ENCODE results near the gene UTP14C. TPM values are rescaled to one million over a fixed set of nuclear protein-coding genes. Genes with fewer than 3 reads are reported as not detected.
"Not testable (repeated sequence)": the region's sequence is repeated elsewhere in the genome, so short reads cannot be mapped to it uniquely, and the experiment has no call there.

The UTP14C gene
- total and polyA plus RNA-seq, 2 donors from 2014 or later: 8.8 to 20.3 TPM

DNA sequence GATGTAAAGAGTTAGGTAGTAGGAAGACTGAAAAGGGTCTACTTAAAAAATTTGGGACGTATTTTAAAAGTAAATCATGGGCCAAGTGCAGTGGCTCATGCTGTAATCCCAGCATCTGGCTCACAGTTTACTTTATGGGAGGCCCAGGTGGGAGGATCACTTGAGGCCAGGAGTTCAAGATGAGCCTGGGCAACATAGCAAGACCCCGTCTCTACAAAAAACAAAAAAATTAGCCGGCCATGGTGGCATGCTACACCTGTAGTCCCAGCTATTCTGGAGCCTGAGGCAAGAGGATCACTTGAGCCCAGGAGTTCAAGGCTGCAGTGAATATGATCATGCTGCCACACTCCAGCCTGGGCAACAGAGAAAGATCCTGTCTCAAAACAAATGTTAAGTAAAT lies 23.0 kb downstream of the UTP14C start:
- no peak for FAIRE-seq
- DNase-seq: no peak
- Histone ChIP-seq H3K9me3 (ENCODE audit: control insufficient read depth in 2 of 3, insufficient read depth in 1 of 3, low read length in 3 of 3) (no peaks in the 10 kb centered on the region), H3K27me3 (ENCODE audit: control insufficient read depth, insufficient read depth, low read length) (no peaks in the 10 kb centered on the region), H3K27ac (ENCODE audit: low read depth in 2 of 2, low read length in 2 of 2) (no peak overlapping the region), H3K4me3 (ENCODE audit: low read length in 3 of 3) (no peak overlapping the region), H3K4me1 (ENCODE audit: control insufficient read depth in 2 of 3, insufficient read depth in 2 of 3, low read depth in 1 of 3, low read length in 3 of 3) (no peaks in the 10 kb centered on the region), H3K9ac (ENCODE audit: low read length in 3 of 3) (no peak overlapping the region), H3K36me3 (ENCODE audit: control insufficient read depth in 2 of 3, insufficient read depth in 3 of 3, low read length in 3 of 3) (no peaks in the 10 kb centered on the region)
- intact Hi-C loops (cut with DNase I): no loop called here
- TF ChIP-seq, protein P1, sequence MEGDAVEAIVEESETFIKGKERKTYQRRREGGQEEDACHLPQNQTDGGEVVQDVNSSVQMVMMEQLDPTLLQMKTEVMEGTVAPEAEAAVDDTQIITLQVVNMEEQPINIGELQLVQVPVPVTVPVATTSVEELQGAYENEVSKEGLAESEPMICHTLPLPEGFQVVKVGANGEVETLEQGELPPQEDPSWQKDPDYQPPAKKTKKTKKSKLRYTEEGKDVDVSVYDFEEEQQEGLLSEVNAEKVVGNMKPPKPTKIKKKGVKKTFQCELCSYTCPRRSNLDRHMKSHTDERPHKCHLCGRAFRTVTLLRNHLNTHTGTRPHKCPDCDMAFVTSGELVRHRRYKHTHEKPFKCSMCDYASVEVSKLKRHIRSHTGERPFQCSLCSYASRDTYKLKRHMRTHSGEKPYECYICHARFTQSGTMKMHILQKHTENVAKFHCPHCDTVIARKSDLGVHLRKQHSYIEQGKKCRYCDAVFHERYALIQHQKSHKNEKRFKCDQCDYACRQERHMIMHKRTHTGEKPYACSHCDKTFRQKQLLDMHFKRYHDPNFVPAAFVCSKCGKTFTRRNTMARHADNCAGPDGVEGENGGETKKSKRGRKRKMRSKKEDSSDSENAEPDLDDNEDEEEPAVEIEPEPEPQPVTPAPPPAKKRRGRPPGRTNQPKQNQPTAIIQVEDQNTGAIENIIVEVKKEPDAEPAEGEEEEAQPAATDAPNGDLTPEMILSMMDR (IDR thresholded peaks at IDR 0.05; ENCODE audit: borderline replicate concordance, extremely low read depth, insufficient read depth): no peak

DNA sequence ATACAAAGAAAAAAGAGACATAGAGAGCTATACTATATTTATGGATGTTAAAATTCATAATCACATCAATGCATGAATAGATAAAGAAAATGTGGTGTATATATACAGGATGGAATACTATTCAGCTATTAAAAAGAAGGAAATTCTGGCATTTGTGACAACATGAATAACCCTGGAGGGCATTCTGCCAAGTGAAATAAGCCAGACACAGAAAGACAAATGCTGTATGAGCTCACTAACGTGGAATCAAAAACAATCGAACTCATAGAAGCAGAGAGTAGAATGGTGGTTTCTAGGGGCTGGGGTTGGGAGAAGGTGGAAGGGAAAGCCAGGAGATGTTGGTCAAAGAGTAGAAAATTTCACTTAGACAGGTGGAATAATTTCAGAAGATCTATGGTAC lies 24.0 kb downstream of the UTP14C start:
- H3K9ac ChIP-seq (ENCODE audit: low read length in 3 of 3): no peak overlapping the region
- no peaks in the 10 kb centered on the region for H3K27me3 ChIP-seq (ENCODE audit: control insufficient read depth, insufficient read depth, low read length)
- H3K27ac ChIP-seq (ENCODE audit: low read depth in 2 of 2, low read length in 2 of 2): no peak overlapping the region
- H3K36me3 ChIP-seq (ENCODE audit: control insufficient read depth in 2 of 3, insufficient read depth in 3 of 3, low read length in 3 of 3): no peaks in the 10 kb centered on the region
- H3K4me1 ChIP-seq (ENCODE audit: control insufficient read depth in 2 of 3, insufficient read depth in 2 of 3, low read depth in 1 of 3, low read length in 3 of 3): no peaks in the 10 kb centered on the region
- intact Hi-C loops (cut with DNase I): no loop called here
- no peak overlapping the region for H3K4me3 ChIP-seq (ENCODE audit: low read length in 3 of 3)
- TF ChIP-seq, protein P1 (IDR thresholded peaks at IDR 0.05; ENCODE audit: borderline replicate concordance, extremely low read depth, insufficient read depth): no peak
- no peak for DNase-seq
- no peak for FAIRE-seq
- H3K9me3 ChIP-seq (ENCODE audit: control insufficient read depth in 2 of 3, insufficient read depth in 1 of 3, low read length in 3 of 3): no peaks in the 10 kb centered on the region

- Histone ChIP-seq H3K27ac (ENCODE audit: low read depth in 2 of 2, low read length in 2 of 2) (no peak overlapping the region), H3K9me3 (ENCODE audit: control insufficient read depth in 2 of 3, insufficient read depth in 1 of 3, low read length in 3 of 3) (no peaks in the 10 kb centered on the region), H3K36me3 (ENCODE audit: control insufficient read depth in 2 of 3, insufficient read depth in 3 of 3, low read length in 3 of 3) (no peaks in the 10 kb centered on the region), H3K27me3 (ENCODE audit: control insufficient read depth, insufficient read depth, low read length) (no peaks in the 10 kb centered on the region), H3K4me1 (ENCODE audit: control insufficient read depth in 2 of 3, insufficient read depth in 2 of 3, low read depth in 1 of 3, low read length in 3 of 3) (no peaks in the 10 kb centered on the region), H3K9ac (ENCODE audit: low read length in 3 of 3) (no peak overlapping the region), H3K4me3 (ENCODE audit: low read length in 3 of 3) (no peak overlapping the region)
- no peak for FAIRE-seq
- no peak for DNase-seq
- intact Hi-C loops (cut with DNase I): no loop called here
- TF ChIP-seq, protein P1 (IDR thresholded peaks at IDR 0.05; ENCODE audit: borderline replicate concordance, extremely low read depth, insufficient read depth): no peak
Observed at GRCh38 chr13:52051400-52051799, 26.9 kb downstream of the UTP14C start.

DNA sequence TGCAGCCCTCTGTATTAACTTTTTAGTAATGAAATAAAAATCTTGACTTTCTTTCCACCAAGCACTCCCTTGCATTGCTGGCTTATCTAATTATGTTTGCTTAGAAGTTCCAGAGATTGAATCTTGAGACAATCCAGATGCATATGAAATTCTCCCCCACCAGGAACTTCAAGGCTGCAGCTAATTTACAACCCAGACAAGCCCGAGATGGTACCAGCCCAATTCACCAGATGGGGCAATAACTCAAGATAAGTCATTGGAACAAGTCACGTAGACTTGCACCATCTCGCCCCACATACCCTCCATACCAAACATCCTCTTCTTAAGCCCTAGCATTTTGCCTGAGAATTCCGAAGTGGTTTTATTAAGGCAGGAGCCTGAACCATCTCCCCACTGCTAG lies 29.0 kb downstream of the UTP14C start:
- Histone ChIP-seq H3K27me3 (ENCODE audit: control insufficient read depth, insufficient read depth, low read length) (no peaks in the 10 kb centered on the region), H3K4me1 (ENCODE audit: control insufficient read depth in 2 of 3, insufficient read depth in 2 of 3, low read depth in 1 of 3, low read length in 3 of 3) (no peaks in the 10 kb centered on the region), H3K4me3 (ENCODE audit: low read length in 3 of 3) (no peak overlapping the region), H3K9ac (ENCODE audit: low read length in 3 of 3) (no peak overlapping the region), H3K36me3 (ENCODE audit: control insufficient read depth in 2 of 3, insufficient read depth in 3 of 3, low read length in 3 of 3) (no peaks in the 10 kb centered on the region), H3K9me3 (ENCODE audit: control insufficient read depth in 2 of 3, insufficient read depth in 1 of 3, low read length in 3 of 3) (no peaks in the 10 kb centered on the region), H3K27ac (ENCODE audit: low read depth in 2 of 2, low read length in 2 of 2) (no peak overlapping the region)
- no peak for DNase-seq
- FAIRE-seq: no peak
- intact Hi-C loops (cut with DNase I): no loop called here
- TF ChIP-seq, protein P1 (IDR thresholded peaks at IDR 0.05; ENCODE audit: borderline replicate concordance, extremely low read depth, insufficient read depth): no peak

DNA sequence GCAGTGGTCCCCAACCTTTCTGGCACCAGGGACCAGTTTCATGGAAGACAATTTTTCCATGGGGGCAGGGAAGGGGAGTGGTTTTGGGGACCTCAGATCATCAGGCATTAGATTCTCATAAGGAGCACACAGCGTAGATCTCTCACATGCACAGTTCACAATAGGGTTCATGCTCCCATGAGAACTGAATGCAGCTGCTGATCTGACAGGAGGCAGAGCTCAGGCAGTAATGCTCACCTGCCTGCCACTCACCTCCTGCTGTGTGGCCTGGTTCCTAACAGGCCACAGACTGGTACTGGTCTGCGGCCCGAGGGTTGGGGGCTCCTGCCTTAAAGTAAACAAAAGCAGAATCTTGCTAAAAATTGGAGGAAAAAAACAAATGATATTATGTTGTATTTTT lies 36.6 kb downstream of the UTP14C start:
- H3K4me1 ChIP-seq (ENCODE audit: control insufficient read depth in 2 of 3, insufficient read depth in 2 of 3, low read depth in 1 of 3, low read length in 3 of 3); H3K27ac ChIP-seq (ENCODE audit: low read depth in 2 of 2, low read length in 2 of 2); DNase-seq; H3K9ac ChIP-seq (ENCODE audit: low read length in 3 of 3); intact Hi-C loops (cut with DNase I); H3K4me3 ChIP-seq (ENCODE audit: low read length in 3 of 3); H3K27me3 ChIP-seq (ENCODE audit: control insufficient read depth, insufficient read depth, low read length); H3K36me3 ChIP-seq (ENCODE audit: control insufficient read depth in 2 of 3, insufficient read depth in 3 of 3, low read length in 3 of 3); H3K9me3 ChIP-seq (ENCODE audit: control insufficient read depth in 2 of 3, insufficient read depth in 1 of 3, low read length in 3 of 3); FAIRE-seq: not testable (repeated sequence)

Data from kidney (tissue), 14 donors.